ENCODE data around the gene KRT6C. TPM values are rescaled to one million over a fixed set of nuclear protein-coding genes. Genes with fewer than 3 reads are reported as not detected.

Gene KRT6C
- total RNA-seq, 4 donors from 2014 or later, result not detected

- TF ChIP-seq POLR2A (IDR thresholded peaks at IDR 0.05; ENCODE audit: low read depth) (no peak), CTCF (IDR thresholded peaks at IDR 0.05) (no peak), EP300 (IDR thresholded peaks at IDR 0.05) (no peak), POLR2AphosphoS5 (IDR thresholded peaks at IDR 0.05) (no peak)
- H3K27ac ChIP-seq (replicated peaks in 1 of 4), result no peak overlapping the region
- H3K4me1 ChIP-seq, result peaks cover 0 to 4% (median 0%) of the 10 kb centered on the region in 4 donors
- H3K9me3 ChIP-seq, result no peaks in the 10 kb centered on the region
- H3K36me3 ChIP-seq, result no peaks in the 10 kb centered on the region
- whole genome bisulfite sequencing, result 49% methylated on average over 6 of the region's 6 CpGs
- intact Hi-C loops (cut with DNase I), result no loop called here
- peak; percentile 86 for DNase-seq (ENCODE audit: extremely low spot score)
- H3K27me3 ChIP-seq, result no peaks in the 10 kb centered on the region
- H3K4me3 ChIP-seq, result no peak overlapping the region
Observed at GRCh38 chr12:52442600-52443061, 31.0 kb downstream of the KRT6C start.

- 61% methylated on average over 9 of the region's 9 CpGs for WGBS
- Histone ChIP-seq H3K9me3 (no peaks in the 10 kb centered on the region), H3K27ac (replicated peaks in 1 of 4) (no peak overlapping the region), H3K27me3 (no peaks in the 10 kb centered on the region), H3K4me1 (peaks cover 0 to 7% (median 0%) of the 10 kb centered on the region in 4 donors), H3K4me3 (no peak overlapping the region), H3K36me3 (no peaks in the 10 kb centered on the region)
- TF ChIP-seq POLR2AphosphoS5 (IDR thresholded peaks at IDR 0.05), result no peak
- no peak for TF ChIP-seq POLR2A (IDR thresholded peaks at IDR 0.05; ENCODE audit: low read depth)
- no peak for TF ChIP-seq EP300 (IDR thresholded peaks at IDR 0.05)
- no peak for TF ChIP-seq CTCF (IDR thresholded peaks at IDR 0.05)
- DNase-seq (ENCODE audit: extremely low spot score), result peak; percentile 45
- intact Hi-C loops (cut with DNase I), result no loop called here
Observed at GRCh38 chr12:52441320-52441911, 32.2 kb downstream of the KRT6C start.

- Histone ChIP-seq H3K36me3 (no peaks in the 10 kb centered on the region), H3K4me1 (peaks cover 0 to 10% (median 0%) of the 10 kb centered on the region in 4 donors), H3K4me3 (no peak overlapping the region), H3K27ac (replicated peaks in 1 of 4) (no peak overlapping the region), H3K9me3 (no peaks in the 10 kb centered on the region), H3K27me3 (no peaks in the 10 kb centered on the region)
- 81% methylated on average over 5 of the region's 5 CpGs for WGBS
- no peak for DNase-seq (ENCODE audit: extremely low spot score)
- TF ChIP-seq POLR2AphosphoS5 (IDR thresholded peaks at IDR 0.05) (no peak), POLR2A (IDR thresholded peaks at IDR 0.05; ENCODE audit: low read depth) (no peak), CTCF (IDR thresholded peaks at IDR 0.05) (no peak), EP300 (IDR thresholded peaks at IDR 0.05) (no peak)
- intact Hi-C loops (cut with DNase I), result no loop called here
Observed at GRCh38 chr12:52440821-52441319, 32.7 kb downstream of the KRT6C start.

- TF ChIP-seq POLR2A (IDR thresholded peaks at IDR 0.05; ENCODE audit: low read depth) (no peak), EP300 (IDR thresholded peaks at IDR 0.05) (no peak), CTCF (IDR thresholded peaks at IDR 0.05) (no peak), POLR2AphosphoS5 (IDR thresholded peaks at IDR 0.05) (no peak)
- Histone ChIP-seq H3K4me1 (peaks cover 0 to 13% (median 0%) of the 10 kb centered on the region in 4 donors), H3K9me3 (no peaks in the 10 kb centered on the region), H3K27ac (replicated peaks in 1 of 4) (no peak overlapping the region), H3K4me3 (no peak overlapping the region), H3K36me3 (no peaks in the 10 kb centered on the region), H3K27me3 (no peaks in the 10 kb centered on the region)
- WGBS, result no CpG with 5 or more reads among the region's 2 CpGs
- no peak for DNase-seq (ENCODE audit: extremely low spot score)
- intact Hi-C loops (cut with DNase I), result no loop called here
Observed at GRCh38 chr12:52439845-52440244, 33.8 kb downstream of the KRT6C start.

Measured in esophagus muscularis mucosa (tissue), 4 donors.